Hepatocyte (in vitro differentiated cells): Measurements from ENCODE around the gene MRM1. TPM values are rescaled to one million over a fixed set of nuclear protein-coding genes. Genes with fewer than 3 reads are reported as not detected.

Experiments
- DNase-seq: peaks from one replicate; pipeline ENCODE4 v3.0.0-alpha.2; 2016; ENCODE audit warnings: low spot score
- H2AFZ ChIP-seq: fragments of 200-600 bp; sonication (generic); 2 replicates; pipeline ENCODE4 v1.6.0; 2016; ENCODE audit warnings: antibody characterized with exemption, mild to moderate bottlenecking
- H3K27ac ChIP-seq: fragments of 200-600 bp; sonication (generic); 2 replicates; pipeline ENCODE4 v1.5.1; 2016; ENCODE audit warnings: mild to moderate bottlenecking
- H3K27me3 ChIP-seq: fragments of 200-600 bp; sonication (generic); 2 replicates; pipeline ENCODE4 v1.6.1; 2016
- H3K36me3 ChIP-seq: fragments of 200-600 bp; sonication (generic); replicated peaks from 2 replicates; pipeline ENCODE4 v1.5.1; 2016; ENCODE audit warnings: low read depth; ENCODE audit not compliant: insufficient read depth
- H3K4me1 ChIP-seq: fragments of 200-600 bp; sonication (generic); 2 replicates; pipeline ENCODE4 v1.5.1; 2016; ENCODE audit warnings: mild to moderate bottlenecking, moderate library complexity; ENCODE audit not compliant: insufficient read depth
- H3K4me2 ChIP-seq: fragments of 200-600 bp; sonication (generic); 2 replicates; pipeline ENCODE4 v1.6.0; 2016
- H3K4me3 ChIP-seq: fragments of 200-600 bp; sonication (generic); 2 replicates; pipeline ENCODE4 v1.5.1; 2016; ENCODE audit warnings: mild to moderate bottlenecking
- H3K79me2 ChIP-seq: fragments of 200-600 bp; sonication (generic); 2 replicates; pipeline ENCODE4 v1.6.0; 2017; ENCODE audit warnings: mild to moderate bottlenecking
- H3K9me2 ChIP-seq: fragments of 200-600 bp; sonication (generic); replicated peaks from 2 replicates; pipeline ENCODE4 v1.6.0; 2017; ENCODE audit warnings: mild to moderate bottlenecking; ENCODE audit not compliant: insufficient read depth
- H3K9me3 ChIP-seq: fragments of 200-600 bp; sonication (generic); 2 replicates; pipeline ENCODE4 v1.5.1; 2016; ENCODE audit warnings: low read depth, mild to moderate bottlenecking
- H4K20me1 ChIP-seq: fragments of 200-600 bp; sonication (generic); 2 replicates; pipeline ENCODE4 v1.6.0; 2016; ENCODE audit warnings: mild to moderate bottlenecking; ENCODE audit not compliant: insufficient read depth, poor library complexity, severe bottlenecking
- CTCF ChIP-seq: fragments of 200-600 bp; sonication (generic); IDR thresholded peaks from 2 replicates; pipeline ENCODE4 v1.5.1; 2016; ENCODE audit warnings: antibody characterized with exemption, mild to moderate bottlenecking; ENCODE audit not compliant: poor library complexity
- EZH2 ChIP-seq: fragments of 200-600 bp; sonication (generic); IDR thresholded peaks from 2 replicates; pipeline ENCODE4 v1.6.1; 2016; ENCODE audit warnings: antibody characterized with exemption, mild to moderate bottlenecking, borderline replicate concordance
- EZH2phosphoT487 ChIP-seq: fragments of 200-600 bp; sonication (generic); IDR thresholded peaks from one replicate; pipeline ENCODE4 v1.6.1; 2018; ENCODE audit warnings: antibody characterized with exemption, mild to moderate bottlenecking, low read depth, moderate library complexity; ENCODE audit not compliant: unreplicated experiment, severe bottlenecking
- WGBS: methylation state at CpG from one replicate; pipeline ENCODE4 v1.1.6; 2016; ENCODE audit warnings: low lambda C conversion rate; ENCODE audit errors: missing lambda C conversion rate; 5-methylcytosine and 5-hydroxymethylcytosine counted together
- polyA plus RNA-seq: library from polyadenylated mRNA; unstranded; fragments of >200 nt; fragmentation: Nextera tagmentation; extraction: Ambion mirVana; gene quantifications from 2 replicates; pipeline ENCODE4 v1.2.1, GENCODE V29; 2016
- total RNA-seq: library from RNA; depleted of rRNA; stranded (reverse); fragments of >200 nt; gene quantifications from 2 replicates; pipeline ENCODE4 v1.2.3, GENCODE V29; 2014

Gene MRM1
- total and polyA plus RNA-seq, 2 experiments from 2014 or later: 4.1 to 5.5 TPM

DNA sequence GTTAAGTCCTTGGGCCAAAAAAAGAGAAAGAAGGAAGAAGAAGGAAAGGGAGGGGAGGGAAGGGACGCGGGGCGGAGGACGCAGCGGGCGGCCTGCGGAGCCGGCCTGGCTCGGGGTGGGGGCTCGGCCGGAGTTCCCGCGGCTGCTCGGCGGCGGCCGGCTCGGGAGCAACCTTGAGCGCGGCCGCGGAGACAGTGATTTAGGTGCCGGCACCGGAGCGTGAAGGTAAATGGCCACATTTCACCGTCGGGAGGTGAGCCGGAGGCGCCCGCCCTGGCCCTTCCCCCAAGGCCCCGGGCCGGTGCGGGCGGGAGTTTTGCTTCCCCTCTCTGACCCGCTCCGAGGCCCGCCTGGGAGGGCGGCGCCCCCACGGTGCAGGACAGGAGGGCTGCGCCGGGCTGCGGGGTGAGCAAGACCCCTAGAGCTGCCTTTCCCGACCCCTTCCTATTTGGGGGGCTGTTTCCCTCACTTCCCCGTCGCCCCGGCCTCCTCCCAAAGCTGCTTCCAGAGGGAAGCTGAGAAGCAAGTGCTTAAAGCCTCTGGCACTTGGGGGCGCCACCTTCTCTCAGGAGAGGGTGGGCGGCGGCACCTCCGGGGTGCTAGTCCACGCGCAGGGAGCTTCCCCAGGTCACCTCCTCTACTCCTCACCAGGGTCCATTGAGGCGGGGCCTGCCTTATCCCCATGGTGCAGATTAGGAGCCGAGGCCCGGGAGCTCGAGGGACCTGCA is 56.5 kb downstream of the MRM1 start:
- no peak overlapping the region for H3K27ac ChIP-seq
- peak overlapping the region; percentile 98 for H3K4me2 ChIP-seq
- WGBS: 10% methylated on average over 26 of the region's 57 CpGs

More for the DNA sequence above, 56.5 kb downstream of the MRM1 start:
- Histone ChIP-seq H3K36me3 (no peaks in the 10 kb centered on the region), H4K20me1 (no peaks in the 10 kb centered on the region), H3K9me2 (no peaks in the 10 kb centered on the region), H2AFZ (peak overlapping the region; percentile 83), H3K4me1 (peaks cover 3% of the 10 kb centered on the region), H3K27me3 (peaks cover 30% of the 10 kb centered on the region), H3K9me3 (no peaks in the 10 kb centered on the region), H3K4me3 (peak overlapping the region; percentile 36), H3K79me2 (no peaks in the 10 kb centered on the region)
- peak; percentile 44 for DNase-seq
- TF ChIP-seq EZH2 (peak; percentile 51), CTCF (peak; percentile 35), EZH2phosphoT487 (no peak)

Other genes starting within 250 kb of the MRM1 start
- gene TBC1D3H, start 213.1 kb upstream of the MRM1 start, total RNA-seq: not detected in 2 replicates
- not detected in 2 replicates for gene TBC1D3H, start 213.1 kb upstream of the MRM1 start, polyA plus RNA-seq
- gene ZNHIT3, start 114.9 kb upstream of the MRM1 start, total RNA-seq: 48.1 and 54.1 TPM in 2 replicates
- gene ZNHIT3, start 114.9 kb upstream of the MRM1 start, polyA plus RNA-seq: 39.6 and 53.3 TPM in 2 replicates
- 29.8 and 32.1 TPM in 2 replicates for gene MYO19, start 66.7 kb upstream of the MRM1 start, total RNA-seq
- gene MYO19, start 66.7 kb upstream of the MRM1 start, polyA plus RNA-seq: 19.7 and 24.5 TPM in 2 replicates
- gene PIGW, start 66.6 kb upstream of the MRM1 start, total RNA-seq: 6.0 and 10.8 TPM in 2 replicates
- gene PIGW, start 66.6 kb upstream of the MRM1 start, polyA plus RNA-seq: 9.5 and 10.2 TPM in 2 replicates
- 69.6 and 79.9 TPM in 2 replicates for gene GGNBP2, start 56.7 kb upstream of the MRM1 start, total RNA-seq
- 52.2 and 54.1 TPM in 2 replicates for gene GGNBP2, start 56.7 kb upstream of the MRM1 start, polyA plus RNA-seq
- gene DHRS11, start 9.7 kb upstream of the MRM1 start, total RNA-seq: 33.2 and 48.9 TPM in 2 replicates
- 41.3 and 49.8 TPM in 2 replicates for gene DHRS11, start 9.7 kb upstream of the MRM1 start, polyA plus RNA-seq